Activated B cell treated with CpG ODN at 0.5 μM for 24 hours (primary cell): ENCODE results near the gene NT5C3B. TPM values are rescaled to one million over a fixed set of nuclear protein-coding genes. Genes with fewer than 3 reads are reported as not detected.

Experiments
- ATAC-seq: fragments of 200-7000 bp; cut with Tn5 transposase; one replicate; pipeline ENCODE4 v1.10.0; 2021; ENCODE audit warnings: low read depth, mild to moderate bottlenecking, moderate library complexity
- CTCF ChIA-PET: fragments of 350-600 bp; sonication (Branson Sonifier 250); formaldehyde crosslinking; loops from one replicate; lab custom pipeline; 2021; ENCODE audit warnings: antibody characterized with exemption; lab: Charles Lee
- POLR2A ChIA-PET: fragments of 350-600 bp; sonication (Branson Sonifier 250); formaldehyde crosslinking; loops from one replicate; lab custom pipeline; 2021; ENCODE audit warnings: antibody characterized with exemption; lab: Charles Lee
- DNase-seq: peaks from one replicate; pipeline ENCODE4 v3.0.0; 2022
- H3K27ac Mint-ChIP-seq: one replicate; pipeline ENCODE4 v1.8.0; 2020; ENCODE audit warnings: mixed read lengths
- H3K27me3 Mint-ChIP-seq: one replicate; pipeline ENCODE4 v1.8.0; 2021; ENCODE audit warnings: mixed read lengths
- H3K36me3 Mint-ChIP-seq: one replicate; pipeline ENCODE4 v1.8.0; 2021; ENCODE audit warnings: low read depth, mixed read lengths
- H3K4me1 Mint-ChIP-seq: one replicate; pipeline ENCODE4 v1.8.0; 2021; ENCODE audit warnings: mixed read lengths
- H3K4me3 Mint-ChIP-seq: one replicate; pipeline ENCODE4 v1.8.0; 2020; ENCODE audit warnings: mild to moderate bottlenecking, mixed read lengths
- H3K9me3 Mint-ChIP-seq: one replicate; pipeline ENCODE4 v1.8.0; 2020; ENCODE audit warnings: mixed read lengths
- intact Hi-C: fragments of 100-400 bp; cut with micrococcal nuclease; formaldehyde crosslinking; loops from one replicate; pipeline ENCODE4 v1.15.1; 2024
- total RNA-seq: library from RNA; stranded (reverse); gene quantifications from 2 replicates; pipeline ENCODE4 v1.2.3, GENCODE V29; 2022
- TF ChIP-seq, protein P1 (sequence below): fragments of 200-600 bp; IDR thresholded peaks from one replicate; pipeline ENCODE4 v1.8.0; 2022; ENCODE audit warnings: antibody characterized with exemption, mild to moderate bottlenecking

The NT5C3B gene
- total RNA-seq, 1 donor from 2014 or later: 38.7 TPM

DNA sequence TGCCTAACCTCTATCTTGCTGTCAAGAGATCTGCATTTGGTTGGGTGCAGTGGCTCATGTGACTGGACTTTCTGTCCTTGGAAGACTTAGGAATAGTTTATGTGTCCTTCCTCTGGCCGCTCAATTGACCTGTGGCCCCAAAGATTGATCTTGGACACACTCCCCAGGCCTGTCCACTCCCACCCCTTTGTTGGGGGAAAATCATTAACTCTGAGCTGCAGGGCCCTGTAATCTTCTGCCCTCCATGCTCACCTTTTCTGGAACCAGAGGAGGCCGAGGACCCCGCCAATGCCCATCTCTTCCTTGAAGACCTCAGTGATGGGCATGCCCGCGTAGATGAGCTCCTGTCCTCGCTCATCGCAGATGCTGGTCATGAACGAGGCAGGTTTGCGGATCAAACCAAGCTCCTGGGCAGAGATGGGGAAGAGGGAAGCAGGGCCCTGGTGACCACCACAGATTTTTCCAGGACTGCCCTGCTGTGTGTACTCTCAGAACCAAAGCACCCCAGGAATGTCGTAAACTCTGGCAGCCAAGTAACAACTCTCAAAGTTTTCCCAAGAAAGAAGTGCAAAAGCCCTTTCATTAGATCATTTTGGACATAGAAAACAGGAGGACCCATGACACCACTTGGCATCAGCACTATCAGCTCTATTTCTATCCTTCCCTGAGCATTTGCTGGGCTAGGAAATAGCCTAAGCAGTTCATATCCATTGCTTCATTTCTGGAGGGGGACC, 37.7 kb upstream of the NT5C3B start:
- TF ChIP-seq, protein P1, sequence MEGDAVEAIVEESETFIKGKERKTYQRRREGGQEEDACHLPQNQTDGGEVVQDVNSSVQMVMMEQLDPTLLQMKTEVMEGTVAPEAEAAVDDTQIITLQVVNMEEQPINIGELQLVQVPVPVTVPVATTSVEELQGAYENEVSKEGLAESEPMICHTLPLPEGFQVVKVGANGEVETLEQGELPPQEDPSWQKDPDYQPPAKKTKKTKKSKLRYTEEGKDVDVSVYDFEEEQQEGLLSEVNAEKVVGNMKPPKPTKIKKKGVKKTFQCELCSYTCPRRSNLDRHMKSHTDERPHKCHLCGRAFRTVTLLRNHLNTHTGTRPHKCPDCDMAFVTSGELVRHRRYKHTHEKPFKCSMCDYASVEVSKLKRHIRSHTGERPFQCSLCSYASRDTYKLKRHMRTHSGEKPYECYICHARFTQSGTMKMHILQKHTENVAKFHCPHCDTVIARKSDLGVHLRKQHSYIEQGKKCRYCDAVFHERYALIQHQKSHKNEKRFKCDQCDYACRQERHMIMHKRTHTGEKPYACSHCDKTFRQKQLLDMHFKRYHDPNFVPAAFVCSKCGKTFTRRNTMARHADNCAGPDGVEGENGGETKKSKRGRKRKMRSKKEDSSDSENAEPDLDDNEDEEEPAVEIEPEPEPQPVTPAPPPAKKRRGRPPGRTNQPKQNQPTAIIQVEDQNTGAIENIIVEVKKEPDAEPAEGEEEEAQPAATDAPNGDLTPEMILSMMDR: no peak
- no peaks in the 10 kb centered on the region for H3K9me3 Mint-ChIP-seq
- no peak for ATAC-seq
- no peak for DNase-seq
- H3K36me3 Mint-ChIP-seq: peaks cover 79% of the 10 kb centered on the region
- ChIA-PET CTCF (no interaction called here), POLR2A (interaction anchor here (0.7 to 1.2 kb wide), 3 partner anchors 11 to 184 kb away, joined by 3 to 4 read pairs (median 3); no protein-coding TSS in a partner anchor)
- no peaks in the 10 kb centered on the region for H3K27me3 Mint-ChIP-seq
- no peak overlapping the region for H3K27ac Mint-ChIP-seq
- intact Hi-C loops: no loop called here
- H3K4me1 Mint-ChIP-seq: no peaks in the 10 kb centered on the region
- no peak overlapping the region for H3K4me3 Mint-ChIP-seq

GRCh38 chr17:41871789-41872188, 35.8 kb upstream of the NT5C3B start:
- CTCF ChIA-PET: no interaction called here
- Mint-ChIP-seq H3K27ac (no peak overlapping the region), H3K9me3 (no peaks in the 10 kb centered on the region), H3K4me3 (no peak overlapping the region), H3K27me3 (no peaks in the 10 kb centered on the region), H3K4me1 (no peaks in the 10 kb centered on the region), H3K36me3 (peaks cover 76% of the 10 kb centered on the region)
- TF ChIP-seq, protein P1: no peak
- ATAC-seq (no peak), DNase-seq (no peak)
- intact Hi-C loops: no loop called here
- POLR2A ChIA-PET: no interaction called here

- intact Hi-C loops: no loop called here
- Mint-ChIP-seq H3K4me3 (no peak overlapping the region), H3K36me3 (peaks cover 72% of the 10 kb centered on the region), H3K27me3 (no peaks in the 10 kb centered on the region), H3K4me1 (peaks cover under 1% of the 10 kb centered on the region), H3K27ac (no peak overlapping the region), H3K9me3 (no peaks in the 10 kb centered on the region)
- TF ChIP-seq, protein P1: no peak
- CTCF ChIA-PET: no interaction called here
- DNase-seq (no peak), ATAC-seq (no peak)
- POLR2A ChIA-PET: no interaction called here
These were observed 34.6 kb upstream of the NT5C3B start for GRCh38 chr17:41870627-41871026.

- POLR2A ChIA-PET: no interaction called here
- no peak for DNase-seq
- Mint-ChIP-seq H3K36me3 (peaks cover 72% of the 10 kb centered on the region), H3K4me3 (no peak overlapping the region), H3K27ac (no peak overlapping the region), H3K4me1 (peaks cover 3% of the 10 kb centered on the region), H3K9me3 (no peaks in the 10 kb centered on the region), H3K27me3 (no peaks in the 10 kb centered on the region)
- no peak for ATAC-seq
- CTCF ChIA-PET: no interaction called here
- TF ChIP-seq, protein P1: no peak
- intact Hi-C loops: no loop called here
These were observed 34.1 kb upstream of the NT5C3B start for GRCh38 chr17:41870097-41870496.

DNA sequence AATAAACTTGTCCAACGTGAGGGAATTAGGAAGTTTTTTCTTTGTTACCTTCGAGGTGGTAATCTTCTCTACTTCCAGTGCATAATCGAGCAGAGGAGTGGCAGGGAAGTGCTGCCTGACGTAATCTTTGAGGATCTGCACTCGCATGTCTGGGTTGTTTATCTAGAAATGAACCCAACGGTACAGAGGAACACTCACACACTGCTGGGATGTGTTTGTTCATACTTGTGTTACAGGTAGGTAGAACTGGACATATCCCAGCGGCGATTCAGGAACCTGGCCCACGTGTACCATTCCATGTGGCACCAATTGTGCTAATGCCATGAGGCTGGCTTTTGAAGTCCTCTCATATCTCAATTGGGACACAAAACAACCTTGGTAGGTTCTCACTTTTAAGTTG, 33.4 kb upstream of the NT5C3B start:
- Mint-ChIP-seq H3K27me3 (no peaks in the 10 kb centered on the region), H3K9me3 (no peaks in the 10 kb centered on the region), H3K36me3 (peaks cover 72% of the 10 kb centered on the region), H3K4me3 (no peak overlapping the region), H3K4me1 (peaks cover 3% of the 10 kb centered on the region), H3K27ac (no peak overlapping the region)
- DNase-seq (no peak), ATAC-seq (no peak)
- ChIA-PET CTCF (no interaction called here), POLR2A (no interaction called here)
- intact Hi-C loops: loop anchor here (5.0 to 10.0 kb wide), 3 partner anchors 48 to 1525 kb away; partner anchors contain the start of genes ACLY, ARL4D and HAP1
- TF ChIP-seq, protein P1: no peak
